Karpas-422 (cell line): Measurements from ENCODE around the gene DNAL4. TPM values are rescaled to one million over a fixed set of nuclear protein-coding genes. Genes with fewer than 3 reads are reported as not detected.

Source experiments
- DNase-seq: peaks from one replicate; pipeline ENCODE4 v3.0.0-alpha.2; 2015
- H2AFZ ChIP-seq: fragments of 200-600 bp; sonication (generic); 2 replicates; pipeline ENCODE4 v1.6.1; 2014; ENCODE audit warnings: antibody characterized with exemption, low read length, mixed read lengths
- H3K27ac ChIP-seq: fragments of 200-600 bp; sonication (generic); 2 replicates; pipeline ENCODE4 v1.5.1; 2014; ENCODE audit warnings: mild to moderate bottlenecking, low read length, moderate library complexity
- H3K27me3 ChIP-seq: fragments of 200-600 bp; sonication (generic); 2 replicates; pipeline ENCODE4 v1.6.1; 2014; ENCODE audit warnings: low read length, mixed read lengths
- H3K36me3 ChIP-seq: fragments of 200-600 bp; sonication (generic); 2 replicates; pipeline ENCODE4 v1.6.1; 2014; ENCODE audit warnings: low read length, mixed read lengths; ENCODE audit not compliant: insufficient read depth
- H3K4me1 ChIP-seq: fragments of 200-600 bp; sonication (generic); 2 replicates; pipeline ENCODE4 v1.6.1; 2014; ENCODE audit warnings: mild to moderate bottlenecking, low read length, mixed read lengths
- H3K4me2 ChIP-seq: fragments of 200-600 bp; sonication (generic); 2 replicates; pipeline ENCODE4 v1.6.1; 2014; ENCODE audit warnings: low read length, low read depth, mild to moderate bottlenecking; ENCODE audit not compliant: poor library complexity, severe bottlenecking
- H3K4me3 ChIP-seq: fragments of 200-600 bp; sonication (generic); 2 replicates; pipeline ENCODE4 v1.5.1; 2014; ENCODE audit warnings: mild to moderate bottlenecking, antibody characterized with exemption, low read length, mixed read lengths
- H3K79me2 ChIP-seq: fragments of 200-600 bp; sonication (generic); 2 replicates; pipeline ENCODE4 v1.6.1; 2014; ENCODE audit warnings: mild to moderate bottlenecking, low read length, mixed read lengths
- H3K9ac ChIP-seq: fragments of 200-600 bp; sonication (generic); 2 replicates; pipeline ENCODE4 v1.6.0; 2014; ENCODE audit warnings: low read length
- H3K9me2 ChIP-seq: fragments of 200-600 bp; sonication (generic), shearing (Covaris generic); replicated peaks from 2 replicates; pipeline ENCODE4 v1.6.0; 2014; ENCODE audit warnings: mild to moderate bottlenecking, low read length, moderate library complexity; ENCODE audit not compliant: insufficient read depth
- H3K9me3 ChIP-seq: fragments of 300-700, 200-600 bp; sonication (generic); 2 replicates; pipeline ENCODE4 v1.6.1; 2014; ENCODE audit warnings: low read length, mixed read lengths
- H4K20me1 ChIP-seq: fragments of 200-600 bp; sonication (generic); 2 replicates; pipeline ENCODE4 v1.6.1; 2014; ENCODE audit warnings: mild to moderate bottlenecking, antibody characterized with exemption, low read length, low read depth; ENCODE audit not compliant: insufficient read depth
- total RNA-seq: library from RNA; depleted of rRNA; stranded (reverse); fragments of >200 nt; shearing (Covaris generic); gene quantifications from 2 replicates; pipeline ENCODE4 v1.2.3, GENCODE V29; 2014; ENCODE audit warnings: low replicate concordance

Gene DNAL4
- total RNA-seq, 1 experiment from 2014 or later = 3.2 TPM

GRCh38 chr22:38757464-38757757, 36.5 kb downstream of the DNAL4 start:
- peaks cover 28% of the 10 kb centered on the region for H3K4me1 ChIP-seq
- H3K27me3 ChIP-seq = no peaks in the 10 kb centered on the region
- H3K9me3 ChIP-seq = no peaks in the 10 kb centered on the region
- no peaks in the 10 kb centered on the region for H3K36me3 ChIP-seq
- H3K9me2 ChIP-seq = no peaks in the 10 kb centered on the region
- no peak overlapping the region for H3K27ac ChIP-seq
- H3K79me2 ChIP-seq = peaks cover 16% of the 10 kb centered on the region
- H4K20me1 ChIP-seq = no peaks in the 10 kb centered on the region
- H3K4me2 ChIP-seq = no peak overlapping the region
- no peak overlapping the region for H3K9ac ChIP-seq
- no peak for DNase-seq
- H2AFZ ChIP-seq = no peak overlapping the region
- no peak overlapping the region for H3K4me3 ChIP-seq

- peaks cover 33% of the 10 kb centered on the region for H3K4me1 ChIP-seq
- no peak for DNase-seq
- no peaks in the 10 kb centered on the region for H3K27me3 ChIP-seq
- no peaks in the 10 kb centered on the region for H3K36me3 ChIP-seq
- H3K27ac ChIP-seq = no peak overlapping the region
- H3K9me3 ChIP-seq = no peaks in the 10 kb centered on the region
- peak overlapping the region; percentile 80 for H3K9ac ChIP-seq
- no peaks in the 10 kb centered on the region for H3K9me2 ChIP-seq
- H3K4me3 ChIP-seq = peak overlapping the region; percentile 88
- no peak overlapping the region for H2AFZ ChIP-seq
- H3K79me2 ChIP-seq = peaks cover 16% of the 10 kb centered on the region
- H3K4me2 ChIP-seq = peak overlapping the region; percentile 96
- no peaks in the 10 kb centered on the region for H4K20me1 ChIP-seq
Observed at GRCh38 chr22:38756711-38757463, 37.1 kb downstream of the DNAL4 start.

- DNase-seq = peak; percentile 93
- H3K27ac ChIP-seq = peak within 1 kb of the TSS; percentile 67
- H3K9me3 ChIP-seq = no peaks in the 10 kb centered on the region
- H3K4me3 ChIP-seq = peak within 1 kb of the TSS; percentile 88
- H3K4me2 ChIP-seq = peak within 1 kb of the TSS; percentile 96
- H2AFZ ChIP-seq = peak within 1 kb of the TSS; percentile 95; the same call in 1 of the 2 replicates
- no peaks in the 10 kb centered on the region for H3K36me3 ChIP-seq
- H3K27me3 ChIP-seq = no peaks in the 10 kb centered on the region
- peak within 1 kb of the TSS; percentile 80 for H3K9ac ChIP-seq
- H4K20me1 ChIP-seq = no peaks in the 10 kb centered on the region
- H3K9me2 ChIP-seq = no peaks in the 10 kb centered on the region
- peaks cover 38% of the 10 kb centered on the region for H3K4me1 ChIP-seq
- H3K79me2 ChIP-seq = peaks cover 16% of the 10 kb centered on the region
Observed at GRCh38 chr22:38755911-38756532, 37.9 kb downstream of the DNAL4 start, which contains the start of gene SUN2. Gene SUN2, minus strand, starts transcription at chr22:38755998. Its CDS starts 3,370 bp downstream, at chr22:38752628.

- Histone ChIP-seq H4K20me1 (no peaks in the 10 kb centered on the region), H3K36me3 (no peaks in the 10 kb centered on the region), H3K9me2 (no peaks in the 10 kb centered on the region), H3K9ac (peak overlapping the region; percentile 80), H3K4me3 (peak overlapping the region; percentile 88), H3K79me2 (peaks cover 16% of the 10 kb centered on the region), H3K4me1 (peaks cover 36% of the 10 kb centered on the region), H3K4me2 (peak overlapping the region; percentile 79), H3K27me3 (no peaks in the 10 kb centered on the region), H3K9me3 (no peaks in the 10 kb centered on the region), H2AFZ (peak overlapping the region; percentile 23; the same call in 1 of the 2 replicates), H3K27ac (peak overlapping the region; percentile 67)
- DNase-seq = peak; percentile 61
Observed at GRCh38 chr22:38755155-38755910, 38.6 kb downstream of the DNAL4 start.

GRCh38 chr22:38754751-38755154, 39.2 kb downstream of the DNAL4 start:
- H4K20me1 ChIP-seq = no peaks in the 10 kb centered on the region
- no peaks in the 10 kb centered on the region for H3K27me3 ChIP-seq
- H3K4me2 ChIP-seq = peak overlapping the region; percentile 79
- H3K27ac ChIP-seq = peak overlapping the region; percentile 67
- peaks cover 36% of the 10 kb centered on the region for H3K4me1 ChIP-seq
- peak overlapping the region; percentile 88 for H3K4me3 ChIP-seq
- H3K9me3 ChIP-seq = no peaks in the 10 kb centered on the region
- H2AFZ ChIP-seq = peak overlapping the region; percentile 23; the same call in 1 of the 2 replicates
- H3K9me2 ChIP-seq = no peaks in the 10 kb centered on the region
- peak; percentile 65 for DNase-seq
- H3K79me2 ChIP-seq = peaks cover 16% of the 10 kb centered on the region
- no peaks in the 10 kb centered on the region for H3K36me3 ChIP-seq
- peak overlapping the region; percentile 80 for H3K9ac ChIP-seq

- peak overlapping the region; percentile 67 for H3K27ac ChIP-seq
- H3K9ac ChIP-seq = peak overlapping the region; percentile 80
- peaks cover 16% of the 10 kb centered on the region for H3K79me2 ChIP-seq
- H3K4me3 ChIP-seq = peak overlapping the region; percentile 88
- peaks cover 36% of the 10 kb centered on the region for H3K4me1 ChIP-seq
- no peaks in the 10 kb centered on the region for H3K9me3 ChIP-seq
- no peaks in the 10 kb centered on the region for H4K20me1 ChIP-seq
- peak overlapping the region; percentile 79 for H3K4me2 ChIP-seq
- no peaks in the 10 kb centered on the region for H3K27me3 ChIP-seq
- no peaks in the 10 kb centered on the region for H3K9me2 ChIP-seq
- no peaks in the 10 kb centered on the region for H3K36me3 ChIP-seq
- peak overlapping the region; percentile 77 for H2AFZ ChIP-seq
- DNase-seq = peak; percentile 56
Observed at GRCh38 chr22:38753948-38754750, 39.8 kb downstream of the DNAL4 start.

GRCh38 chr22:38751422-38752346, 42.3 kb downstream of the DNAL4 start:
- 0 out of 2 replicates have a peak overlapping the region, but pooled peaks have one; percentile 21 for H2AFZ ChIP-seq
- DNase-seq = peak; percentile 67
- no peaks in the 10 kb centered on the region for H3K9me3 ChIP-seq
- H3K27me3 ChIP-seq = no peaks in the 10 kb centered on the region
- H4K20me1 ChIP-seq = no peaks in the 10 kb centered on the region
- H3K79me2 ChIP-seq = peaks cover 16% of the 10 kb centered on the region
- no peak overlapping the region for H3K4me3 ChIP-seq
- peak overlapping the region; percentile 26; the same call in 1 of the 2 replicates for H3K27ac ChIP-seq
- no peak overlapping the region for H3K4me2 ChIP-seq
- H3K4me1 ChIP-seq = peaks cover 32% of the 10 kb centered on the region
- no peaks in the 10 kb centered on the region for H3K36me3 ChIP-seq
- H3K9ac ChIP-seq = no peak overlapping the region
- H3K9me2 ChIP-seq = no peaks in the 10 kb centered on the region
